Immature natural killer cell (primary cell): ENCODE results near the gene WWOX. TPM values are rescaled to one million over a fixed set of nuclear protein-coding genes. Genes with fewer than 3 reads are reported as not detected.

ENCODE experiments used
- DNase-seq, 3 donors: peaks; one replicate each; pipeline ENCODE4 v3.0.0; 2022; ENCODE audit warnings: mixed read lengths in 1 of 3
- H3K27ac Mint-ChIP-seq, 6 donors: one replicate each; pipeline ENCODE4 v1.8.0; 2020; ENCODE audit warnings: mixed read lengths in 6 of 6, mild to moderate bottlenecking in 5 of 6, inconsistent platforms in 4 of 6, moderate library complexity in 3 of 6
- H3K27me3 Mint-ChIP-seq, 3 donors: one replicate each; pipeline ENCODE4 v1.8.0; 2020 to 2021; ENCODE audit warnings: low read depth in 3 of 3, mild to moderate bottlenecking in 3 of 3, mixed read lengths in 3 of 3, moderate library complexity in 3 of 3, inconsistent platforms in 1 of 3
- H3K36me3 Mint-ChIP-seq, 3 donors: one replicate each; pipeline ENCODE4 v1.8.0; 2020; ENCODE audit warnings: mixed read lengths in 3 of 3, inconsistent platforms in 2 of 3, mild to moderate bottlenecking in 2 of 3
- H3K4me1 Mint-ChIP-seq, 2 donors: one replicate each; pipeline ENCODE4 v1.8.0; 2020; ENCODE audit warnings: inconsistent platforms in 2 of 2, mild to moderate bottlenecking in 2 of 2, mixed read lengths in 2 of 2, moderate library complexity in 1 of 2
- H3K4me3 Mint-ChIP-seq, 5 donors: one replicate each; pipeline ENCODE4 v1.8.0; 2020; ENCODE audit warnings: mild to moderate bottlenecking in 5 of 5, mixed read lengths in 5 of 5, inconsistent platforms in 3 of 5, moderate library complexity in 3 of 5
- H3K9me3 Mint-ChIP-seq, 6 donors: one replicate each; pipeline ENCODE4 v1.8.0; 2020; ENCODE audit warnings: mild to moderate bottlenecking in 6 of 6, mixed read lengths in 6 of 6, inconsistent platforms in 4 of 6, moderate library complexity in 3 of 6
- polyA plus RNA-seq, 3 donors: library from polyadenylated mRNA; unstranded; fragments of 300-500 nt; fragmentation: Illumina TruSeq; gene quantifications; one replicate each; pipeline ENCODE4 v1.2.3, GENCODE V29; 2021

Gene WWOX
- polyA plus RNA-seq, 3 donors from 2014 or later = 9.0 to 13.9 (median 12.3) TPM

DNA sequence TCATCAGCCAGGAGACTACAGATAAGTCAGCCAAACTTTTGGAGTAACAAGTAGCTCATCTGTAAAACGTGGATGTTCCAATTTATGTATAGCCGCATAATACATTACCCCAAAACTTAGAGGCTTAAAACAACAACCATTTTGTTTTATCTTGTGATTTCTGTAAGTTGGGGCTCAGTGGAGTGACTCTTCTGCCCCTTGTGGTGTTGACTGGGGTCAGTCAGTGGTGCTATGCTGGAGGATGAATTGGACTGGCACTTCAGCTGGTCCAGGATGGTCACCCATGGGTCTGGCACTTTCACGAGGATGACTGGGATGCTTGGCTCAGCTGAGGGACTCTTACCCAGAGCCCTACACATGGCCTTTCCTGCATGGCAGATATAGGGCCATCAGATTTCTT lies 172.5 kb downstream of the WWOX start:
- no peak overlapping the region for H3K4me3 Mint-ChIP-seq
- no peak for DNase-seq
- peaks cover 0 to 4% (median 0%) of the 10 kb centered on the region in 3 donors for H3K27me3 Mint-ChIP-seq
- no peaks in the 10 kb centered on the region for H3K4me1 Mint-ChIP-seq
- no peak overlapping the region for H3K27ac Mint-ChIP-seq
- H3K9me3 Mint-ChIP-seq = no peaks in the 10 kb centered on the region
- H3K36me3 Mint-ChIP-seq = peaks cover 0 to 15% (median 10%) of the 10 kb centered on the region in 3 donors

- DNase-seq = no peak
- Mint-ChIP-seq H3K9me3 (no peaks in the 10 kb centered on the region), H3K4me3 (no peak overlapping the region), H3K27me3 (peaks cover 0 to 4% (median 0%) of the 10 kb centered on the region in 3 donors), H3K4me1 (no peaks in the 10 kb centered on the region), H3K27ac (no peak overlapping the region), H3K36me3 (peaks cover 0 to 11% (median 4%) of the 10 kb centered on the region in 3 donors)
Measured at GRCh38 chr16:78274771-78275170, 175.3 kb downstream of the WWOX start.

DNA sequence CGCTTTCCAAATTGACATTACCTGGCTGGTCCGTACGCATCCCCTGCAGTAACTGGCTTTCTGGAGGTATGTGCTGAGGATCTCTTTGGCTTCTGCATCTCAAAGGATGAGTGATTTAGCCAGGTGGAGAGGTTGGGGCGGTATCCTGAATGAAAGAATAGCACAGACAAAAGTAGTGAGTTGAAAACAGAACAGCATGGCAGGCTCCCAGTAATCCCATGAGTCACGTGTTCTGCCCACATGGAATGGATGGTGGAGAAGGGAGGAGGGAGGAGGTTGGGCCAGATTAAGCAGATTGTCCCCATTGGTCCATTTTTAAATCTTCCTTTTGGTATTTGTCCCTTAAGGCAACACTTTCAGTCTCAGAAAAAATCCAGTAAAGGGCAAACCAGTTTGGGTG lies 176.0 kb downstream of the WWOX start:
- no peak for DNase-seq
- no peaks in the 10 kb centered on the region for H3K9me3 Mint-ChIP-seq
- H3K36me3 Mint-ChIP-seq = peaks cover 0 to 11% (median 4%) of the 10 kb centered on the region in 3 donors
- no peaks in the 10 kb centered on the region for H3K4me1 Mint-ChIP-seq
- peaks cover 0 to 4% (median 0%) of the 10 kb centered on the region in 3 donors for H3K27me3 Mint-ChIP-seq
- no peak overlapping the region for H3K4me3 Mint-ChIP-seq
- H3K27ac Mint-ChIP-seq = no peak overlapping the region

DNA sequence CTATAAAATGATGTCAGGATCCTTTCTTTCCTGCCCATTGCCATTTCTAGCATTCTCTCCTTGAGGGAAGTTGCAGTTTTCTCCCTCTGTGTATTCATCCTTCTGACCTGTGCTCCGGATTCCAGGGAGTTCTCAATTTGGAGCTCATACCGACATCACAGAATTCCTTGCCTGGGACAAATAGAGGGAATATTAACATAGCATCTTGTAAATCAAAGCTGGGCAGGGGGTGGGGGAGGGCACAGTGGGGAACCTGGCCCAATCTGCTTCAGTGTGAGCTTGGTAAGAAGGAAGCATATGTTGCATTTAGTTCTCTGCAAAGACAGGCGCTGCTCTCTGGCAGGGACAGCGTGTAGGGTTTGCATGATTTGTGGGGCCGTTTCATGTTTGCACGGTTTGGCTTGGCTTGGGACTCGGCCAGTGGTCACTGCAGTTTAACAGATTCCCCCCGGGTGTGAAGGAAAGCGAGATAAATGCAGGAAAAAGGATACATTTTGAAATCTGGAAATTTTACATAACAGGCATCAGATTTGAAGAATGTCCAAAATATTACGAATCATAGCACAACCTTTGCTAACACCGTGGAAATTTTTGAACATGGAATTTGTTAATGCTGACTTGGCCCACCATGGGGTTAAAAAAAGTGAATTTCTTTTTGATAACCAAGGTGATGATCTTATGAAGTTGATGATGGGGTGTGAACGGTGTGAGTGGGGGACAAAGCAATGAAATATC lies 178.0 kb downstream of the WWOX start:
- Mint-ChIP-seq H3K4me3 (no peak overlapping the region), H3K27me3 (peaks cover 0 to 4% (median 0%) of the 10 kb centered on the region in 3 donors), H3K4me1 (no peaks in the 10 kb centered on the region), H3K27ac (no peak overlapping the region), H3K9me3 (no peaks in the 10 kb centered on the region), H3K36me3 (peaks cover 0 to 11% (median 4%) of the 10 kb centered on the region in 3 donors)
- no peak for DNase-seq

DNA sequence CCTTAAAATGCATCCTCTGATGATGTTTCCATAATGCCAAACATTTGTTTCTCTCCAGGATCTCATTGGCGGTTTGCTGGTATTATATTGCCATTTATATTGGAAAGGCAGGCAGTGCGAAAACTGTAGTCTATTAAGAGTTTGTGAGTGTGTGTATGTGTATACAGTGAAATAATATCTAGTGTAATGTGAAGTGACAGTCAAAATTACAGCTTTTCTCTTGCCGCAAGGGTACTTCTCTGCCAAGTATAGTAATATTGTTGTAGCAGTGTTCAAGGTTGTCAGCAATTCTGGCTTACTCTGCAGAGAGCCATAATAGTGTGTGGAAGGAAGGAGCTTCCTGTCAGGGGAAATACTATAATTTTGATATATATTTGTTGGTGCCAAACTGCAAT lies 178.6 kb downstream of the WWOX start:
- Mint-ChIP-seq H3K27me3 (peaks cover 0 to 4% (median 0%) of the 10 kb centered on the region in 3 donors), H3K9me3 (peaks cover 0 to 1% (median 0%) of the 10 kb centered on the region in 6 donors), H3K4me1 (no peaks in the 10 kb centered on the region), H3K4me3 (no peak overlapping the region), H3K36me3 (peaks cover 0 to 9% (median 4%) of the 10 kb centered on the region in 3 donors), H3K27ac (no peak overlapping the region)
- DNase-seq = no peak

- no peaks in the 10 kb centered on the region for H3K4me1 Mint-ChIP-seq
- no peak overlapping the region for H3K4me3 Mint-ChIP-seq
- peaks cover 0 to 2% (median 0%) of the 10 kb centered on the region in 3 donors for H3K27me3 Mint-ChIP-seq
- no peaks in the 10 kb centered on the region for H3K36me3 Mint-ChIP-seq
- peaks cover 0 to 1% (median 0%) of the 10 kb centered on the region in 6 donors for H3K9me3 Mint-ChIP-seq
- no peak for DNase-seq
- no peak overlapping the region for H3K27ac Mint-ChIP-seq
Measured at GRCh38 chr16:78281115-78281514, 181.7 kb downstream of the WWOX start.

GRCh38 chr16:78283548-78284251 lies 184.2 kb downstream of the WWOX start:
- H3K27ac Mint-ChIP-seq = no peak overlapping the region
- no peak overlapping the region for H3K4me3 Mint-ChIP-seq
- peaks cover 0 to 1% (median 0%) of the 10 kb centered on the region in 6 donors for H3K9me3 Mint-ChIP-seq
- peaks cover 0 to 2% (median 0%) of the 10 kb centered on the region in 3 donors for H3K27me3 Mint-ChIP-seq
- H3K4me1 Mint-ChIP-seq = no peaks in the 10 kb centered on the region
- H3K36me3 Mint-ChIP-seq = no peaks in the 10 kb centered on the region
- no peak for DNase-seq

DNA sequence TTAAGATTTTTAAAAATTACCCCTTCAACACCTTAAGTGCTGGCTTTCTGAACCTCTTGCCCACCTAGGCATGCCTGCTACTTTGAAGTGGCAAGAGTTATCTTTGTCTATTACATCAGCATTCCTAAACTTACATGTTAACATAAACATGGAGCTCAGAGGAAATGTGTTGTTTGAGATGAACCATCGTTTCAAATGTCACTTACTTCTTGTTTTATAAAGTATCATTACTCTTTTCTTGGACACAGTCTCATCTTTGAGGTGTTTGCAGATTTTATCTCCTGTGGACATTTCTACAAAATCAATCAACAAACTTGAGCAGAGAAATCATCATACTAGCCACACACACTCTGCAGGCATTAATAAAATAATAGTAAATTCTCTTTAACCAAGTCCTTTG lies 184.9 kb downstream of the WWOX start:
- Mint-ChIP-seq H3K4me1 (no peaks in the 10 kb centered on the region), H3K4me3 (no peak overlapping the region), H3K36me3 (no peaks in the 10 kb centered on the region), H3K27me3 (peaks cover 0 to 2% (median 0%) of the 10 kb centered on the region in 3 donors), H3K9me3 (peaks cover 0 to 1% (median 0%) of the 10 kb centered on the region in 6 donors), H3K27ac (no peak overlapping the region)
- DNase-seq = no peak

DNA sequence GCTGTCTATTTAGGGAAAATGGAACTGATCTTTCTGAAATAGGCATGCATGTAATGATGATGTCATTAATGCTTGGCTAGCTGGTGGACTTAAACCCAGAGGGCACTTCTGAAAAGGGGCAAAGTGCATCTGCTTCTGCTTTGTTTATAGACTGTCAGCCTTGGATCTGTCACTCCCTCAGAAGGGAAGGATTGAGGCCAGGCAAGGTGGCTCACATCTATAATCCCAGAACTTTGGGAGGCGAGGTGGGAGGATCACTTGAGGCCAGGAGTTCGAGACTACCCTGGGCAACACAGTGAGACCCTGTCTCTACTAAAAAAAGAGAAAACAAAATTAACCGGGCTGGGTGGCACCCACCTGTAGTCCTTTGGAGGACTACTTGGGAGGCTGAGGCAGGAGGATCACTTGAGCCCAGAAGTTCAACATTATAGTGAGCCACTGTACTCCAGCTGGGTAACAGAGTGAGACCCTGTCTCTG lies 185.5 kb downstream of the WWOX start:
- peaks cover 0 to 2% (median 0%) of the 10 kb centered on the region in 3 donors for H3K27me3 Mint-ChIP-seq
- no peaks in the 10 kb centered on the region for H3K4me1 Mint-ChIP-seq
- no peaks in the 10 kb centered on the region for H3K36me3 Mint-ChIP-seq
- no peak overlapping the region for H3K27ac Mint-ChIP-seq
- DNase-seq = no peak
- peaks cover 0 to 1% (median 0%) of the 10 kb centered on the region in 6 donors for H3K9me3 Mint-ChIP-seq
- H3K4me3 Mint-ChIP-seq = no peak overlapping the region

DNA sequence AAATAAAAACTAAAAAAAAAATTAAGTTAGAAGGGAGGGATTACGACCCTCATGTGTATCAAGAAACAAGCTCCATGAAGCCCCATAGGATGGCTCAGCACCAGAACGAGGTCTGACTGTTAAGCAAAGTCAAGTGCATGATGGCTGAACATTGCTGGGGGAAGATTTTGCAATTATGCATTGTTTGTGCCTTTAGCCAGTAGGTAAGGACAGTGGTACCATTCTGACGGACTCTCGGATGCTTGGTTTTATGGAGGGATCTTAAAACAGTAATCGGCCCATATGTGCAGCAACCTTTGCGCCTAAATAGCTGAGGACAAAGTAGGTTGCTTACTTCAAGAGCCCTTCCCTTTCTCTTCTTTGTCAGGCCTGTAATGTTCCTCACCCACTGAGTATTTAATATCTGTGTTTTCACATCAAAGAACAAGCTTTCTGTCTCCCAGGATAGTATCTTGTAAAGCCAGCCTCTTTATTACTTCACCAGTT lies 186.0 kb downstream of the WWOX start:
- no peak overlapping the region for H3K4me3 Mint-ChIP-seq
- no peaks in the 10 kb centered on the region for H3K4me1 Mint-ChIP-seq
- H3K9me3 Mint-ChIP-seq = peaks cover 0 to 1% (median 0%) of the 10 kb centered on the region in 6 donors
- H3K36me3 Mint-ChIP-seq = no peaks in the 10 kb centered on the region
- H3K27ac Mint-ChIP-seq = peak overlapping the region in 1 of 6 donors; percentile 4
- peaks cover 0 to 3% (median 0%) of the 10 kb centered on the region in 3 donors for H3K27me3 Mint-ChIP-seq
- DNase-seq = no peak

- H3K27ac Mint-ChIP-seq = no peak overlapping the region
- H3K4me1 Mint-ChIP-seq = no peaks in the 10 kb centered on the region
- DNase-seq = no peak
- no peak overlapping the region for H3K4me3 Mint-ChIP-seq
- no peaks in the 10 kb centered on the region for H3K36me3 Mint-ChIP-seq
- peaks cover 0 to 4% (median 0%) of the 10 kb centered on the region in 3 donors for H3K27me3 Mint-ChIP-seq
- peaks cover 0 to 1% (median 0%) of the 10 kb centered on the region in 6 donors for H3K9me3 Mint-ChIP-seq
Measured at GRCh38 chr16:78286065-78286464, 186.6 kb downstream of the WWOX start.

DNA sequence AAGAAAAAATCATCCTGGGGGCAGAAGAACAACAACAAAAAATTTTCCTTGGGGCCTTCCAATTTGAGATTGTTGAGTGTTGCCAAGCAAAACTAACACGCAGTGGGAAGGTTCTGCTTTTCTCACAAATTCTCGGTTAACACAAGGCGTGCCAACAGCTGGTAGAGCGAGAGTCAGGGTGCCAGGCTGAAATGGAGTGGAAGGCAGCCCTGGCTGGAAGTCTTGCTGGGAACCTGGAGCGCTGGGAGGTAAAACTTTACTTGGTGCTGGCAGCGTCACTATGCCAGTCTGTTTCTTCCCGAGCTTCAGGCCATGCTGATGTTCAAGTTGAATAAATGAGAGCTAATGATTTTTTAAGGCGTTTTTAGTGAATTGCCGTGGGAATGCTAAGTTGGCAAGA lies 189.4 kb downstream of the WWOX start:
- H3K27me3 Mint-ChIP-seq = peaks cover 0 to 4% (median 0%) of the 10 kb centered on the region in 3 donors
- peaks cover 0 to under 1% (median 0%) of the 10 kb centered on the region in 3 donors for H3K36me3 Mint-ChIP-seq
- H3K4me3 Mint-ChIP-seq = no peak overlapping the region
- H3K27ac Mint-ChIP-seq = no peak overlapping the region
- no peaks in the 10 kb centered on the region for H3K4me1 Mint-ChIP-seq
- DNase-seq = no peak
- no peaks in the 10 kb centered on the region for H3K9me3 Mint-ChIP-seq

DNA sequence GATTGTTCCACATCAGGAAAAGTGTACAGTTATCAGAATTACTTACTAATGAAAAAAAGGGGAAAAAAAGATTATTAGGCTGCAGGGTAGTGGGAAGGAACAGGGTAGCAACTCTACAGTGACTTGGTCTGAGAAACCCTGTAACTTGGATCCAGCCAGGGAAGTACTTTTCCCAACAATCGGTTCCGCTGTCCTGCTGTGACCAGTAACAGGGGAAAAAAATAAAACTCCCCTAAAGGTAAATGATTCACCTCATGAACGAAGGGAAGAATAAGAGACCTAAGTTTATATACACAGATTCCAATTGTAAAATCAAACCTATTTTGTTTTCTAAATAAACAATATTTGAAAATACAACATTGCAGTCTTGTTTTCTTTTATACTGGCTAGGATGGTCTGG lies 189.9 kb downstream of the WWOX start:
- DNase-seq = no peak
- H3K27me3 Mint-ChIP-seq = peaks cover 0 to 4% (median 0%) of the 10 kb centered on the region in 3 donors
- peaks cover 0 to 5% (median 0%) of the 10 kb centered on the region in 3 donors for H3K36me3 Mint-ChIP-seq
- no peaks in the 10 kb centered on the region for H3K9me3 Mint-ChIP-seq
- no peak overlapping the region for H3K27ac Mint-ChIP-seq
- H3K4me1 Mint-ChIP-seq = no peaks in the 10 kb centered on the region
- H3K4me3 Mint-ChIP-seq = no peak overlapping the region

GRCh38 chr16:78289844-78290277 lies 190.4 kb downstream of the WWOX start:
- Mint-ChIP-seq H3K36me3 (peaks cover 0 to 7% (median 0%) of the 10 kb centered on the region in 3 donors), H3K9me3 (no peaks in the 10 kb centered on the region), H3K4me3 (no peak overlapping the region), H3K4me1 (no peaks in the 10 kb centered on the region), H3K27me3 (peaks cover 0 to 4% (median 1%) of the 10 kb centered on the region in 3 donors), H3K27ac (no peak overlapping the region)
- DNase-seq = no peak
